DMS53 treated with DMSO at 0.1 percent for 48 hours (cell line): Measurements from ENCODE around the gene MBTPS1.

Experiments used
- DNase-seq: peaks from one replicate; lab custom pipeline; 2025; ENCODE audit not compliant: unreplicated experiment; lab: John Stamatoyannopoulos, UW

MBTPS1 gene

DNA sequence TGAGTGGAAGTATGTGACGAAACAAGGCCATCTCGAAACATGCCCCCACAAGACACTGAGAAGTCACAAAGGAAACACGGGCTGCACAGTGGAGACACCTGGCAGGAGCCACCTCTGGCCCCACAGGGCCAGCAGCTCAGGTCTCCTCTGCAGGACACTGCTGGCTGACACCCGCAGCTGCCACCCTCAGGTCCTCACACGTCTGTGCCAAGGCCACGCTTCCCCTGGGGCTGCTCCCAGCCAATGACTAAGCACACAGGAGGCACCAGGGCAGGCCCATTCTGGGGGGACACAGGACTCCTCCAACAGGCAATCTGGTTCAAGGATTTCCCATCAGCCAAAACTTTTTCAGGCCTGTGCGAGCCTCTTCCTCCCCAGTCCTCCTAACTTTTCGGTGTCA is 36.4 kb downstream of the MBTPS1 start:
- no peak for DNase-seq

- DNase-seq = no peak
Measured at GRCh38 chr16:84079664-84080063, 37.1 kb downstream of the MBTPS1 start.

DNA sequence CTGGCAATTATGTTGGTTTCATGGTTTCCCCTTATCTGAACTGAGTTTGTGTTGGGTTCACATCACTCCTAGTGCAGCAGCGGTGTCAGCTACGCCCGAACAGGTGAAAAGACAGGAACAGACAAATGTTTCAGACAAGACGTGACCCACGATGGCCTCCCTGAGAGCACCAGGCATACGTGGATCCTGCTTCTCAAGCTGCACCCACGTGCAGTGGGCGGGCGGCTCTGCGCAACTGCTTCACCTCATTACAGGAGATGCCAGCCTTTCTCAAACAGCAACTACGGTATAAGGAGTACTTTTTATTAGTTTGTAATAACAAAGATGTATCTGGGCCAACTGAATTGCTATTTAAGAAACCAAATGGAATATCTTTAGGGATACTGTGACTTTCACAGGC is 41.4 kb downstream of the MBTPS1 start:
- no peak for DNase-seq

GRCh38 chr16:84074721-84075120 is 42.0 kb downstream of the MBTPS1 start:
- DNase-seq = no peak

DNA sequence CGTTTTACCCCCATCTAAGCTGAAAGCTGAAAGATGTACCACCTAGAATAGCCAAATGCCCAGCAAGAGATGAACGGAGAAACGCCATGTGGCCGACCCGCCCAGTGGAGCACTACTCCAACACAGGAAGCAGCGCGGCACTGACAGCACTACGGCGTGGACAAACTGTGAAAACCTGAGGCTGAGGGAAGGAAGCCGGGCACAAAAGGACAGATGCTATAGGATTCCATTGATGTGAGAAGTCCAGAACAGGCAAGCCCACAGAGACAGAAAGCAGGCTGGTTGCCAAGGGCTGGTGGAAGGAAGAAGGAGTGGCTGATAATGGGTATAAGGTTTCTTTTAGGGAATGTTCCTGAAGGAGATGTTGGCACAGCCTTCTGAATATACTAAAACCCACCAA is 44.7 kb downstream of the MBTPS1 start:
- no peak for DNase-seq

DNA sequence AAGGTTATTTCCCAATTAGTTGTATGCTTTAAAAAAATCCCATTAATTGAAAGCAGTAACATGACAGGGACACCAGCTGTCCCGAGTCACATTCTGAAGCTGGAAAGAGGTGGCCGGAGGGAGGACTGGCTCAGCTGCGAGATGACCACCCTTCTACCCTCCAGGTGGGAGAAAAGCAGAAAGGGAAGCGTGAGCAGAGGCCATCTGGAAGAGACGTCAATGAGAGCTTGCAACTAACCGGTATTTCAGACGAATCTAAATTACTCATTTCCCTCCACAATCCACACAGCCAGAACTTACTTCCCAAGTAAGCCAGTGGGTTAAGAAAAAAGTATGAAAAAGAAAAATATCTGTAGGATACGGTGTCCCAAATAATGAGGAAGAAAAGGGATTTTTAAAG is 45.6 kb downstream of the MBTPS1 start:
- no peak for DNase-seq

GRCh38 chr16:84069540-84069939 is 47.2 kb downstream of the MBTPS1 start:
- no peak for DNase-seq

GRCh38 chr16:84068783-84069462 is 47.8 kb downstream of the MBTPS1 start:
- no peak for DNase-seq

DNA sequence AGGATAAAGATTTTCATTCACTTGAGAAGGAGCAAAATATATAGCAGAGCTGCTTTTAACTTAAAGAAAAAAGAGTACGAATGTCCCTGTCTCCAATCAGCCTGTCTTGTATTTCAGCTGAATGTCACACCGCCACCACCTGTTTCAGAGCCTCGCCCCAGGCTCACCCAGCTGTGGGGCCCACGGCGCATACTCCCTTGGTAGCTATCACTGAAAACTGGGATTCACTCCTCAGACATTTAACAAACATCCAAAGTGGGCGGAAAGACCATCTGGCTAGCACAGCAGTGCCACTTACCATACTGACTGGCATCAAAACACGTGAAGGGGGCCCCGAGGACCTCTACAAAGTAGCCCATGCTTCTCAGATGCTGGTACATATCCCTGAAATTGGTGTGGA is 48.7 kb downstream of the MBTPS1 start:
- DNase-seq = no peak

DNA sequence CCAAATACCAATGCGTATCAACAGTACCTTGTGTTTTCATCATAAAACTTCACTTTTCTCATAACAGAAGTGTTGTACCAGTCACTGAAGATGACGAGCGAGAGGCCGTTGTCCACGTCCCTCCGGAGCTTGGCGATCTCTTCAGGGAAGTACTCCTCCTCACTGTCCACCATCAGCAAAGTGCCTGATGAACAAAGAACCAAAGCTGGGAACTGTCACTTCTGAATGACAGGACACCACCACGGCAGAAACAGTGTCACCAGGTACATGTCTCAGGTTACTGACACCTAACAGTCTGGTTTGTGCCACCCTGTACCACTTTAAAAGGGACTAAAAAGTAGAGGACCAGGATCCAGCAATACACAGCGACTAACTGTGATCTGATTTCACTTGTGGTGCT is 49.1 kb downstream of the MBTPS1 start:
- no peak for DNase-seq

GRCh38 chr16:84065536-84066132 is 51.1 kb downstream of the MBTPS1 start:
- DNase-seq = peak; percentile 9

GRCh38 chr16:84063980-84064379 is 52.8 kb downstream of the MBTPS1 start:
- DNase-seq = no peak

DNA sequence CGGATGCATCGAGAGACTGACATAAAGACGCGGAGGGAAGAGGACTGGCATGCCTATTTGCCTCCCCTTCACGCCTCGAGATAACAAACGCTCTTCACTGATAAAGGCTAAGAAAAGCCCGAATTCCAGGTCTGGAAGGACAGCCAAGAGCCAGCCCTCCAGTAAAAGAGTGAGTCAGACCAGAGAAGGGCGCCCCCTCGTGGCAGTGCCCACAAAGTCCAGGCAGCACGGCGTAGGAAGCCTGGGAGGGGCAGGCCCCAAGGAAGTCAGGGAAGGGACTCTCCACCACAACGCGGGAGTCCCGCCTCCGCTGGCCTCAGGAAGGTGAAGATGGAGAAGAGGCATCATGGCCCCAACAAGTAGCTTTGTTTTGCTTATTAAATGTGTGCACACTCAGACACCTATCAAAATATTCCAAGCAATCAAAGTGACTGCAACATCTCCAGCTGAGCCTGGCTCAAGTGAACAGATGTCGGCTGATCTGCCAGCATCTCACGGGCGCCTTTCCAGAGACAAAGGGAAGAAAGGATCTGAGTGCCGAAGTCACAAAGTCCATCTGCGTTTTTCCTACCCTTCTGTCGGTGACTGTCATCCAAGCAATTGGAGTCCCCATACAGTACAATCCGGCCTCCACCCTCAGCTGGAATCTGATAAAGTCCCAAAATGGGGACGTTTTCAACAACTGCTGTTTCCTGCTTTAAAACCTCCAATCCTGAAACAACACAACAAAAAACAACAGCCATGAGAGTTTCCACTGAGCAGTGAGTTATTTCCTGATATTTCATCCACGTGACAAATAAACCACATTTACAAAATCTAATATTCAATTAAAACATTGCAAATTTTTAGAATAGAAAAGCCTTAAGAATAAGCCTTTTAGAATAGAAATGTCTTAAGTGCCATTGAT is 53.8 kb downstream of the MBTPS1 start:
- DNase-seq = peak; percentile 50

GRCh38 chr16:84061236-84061819 is 55.4 kb downstream of the MBTPS1 start:
- no peak for DNase-seq

DNA sequence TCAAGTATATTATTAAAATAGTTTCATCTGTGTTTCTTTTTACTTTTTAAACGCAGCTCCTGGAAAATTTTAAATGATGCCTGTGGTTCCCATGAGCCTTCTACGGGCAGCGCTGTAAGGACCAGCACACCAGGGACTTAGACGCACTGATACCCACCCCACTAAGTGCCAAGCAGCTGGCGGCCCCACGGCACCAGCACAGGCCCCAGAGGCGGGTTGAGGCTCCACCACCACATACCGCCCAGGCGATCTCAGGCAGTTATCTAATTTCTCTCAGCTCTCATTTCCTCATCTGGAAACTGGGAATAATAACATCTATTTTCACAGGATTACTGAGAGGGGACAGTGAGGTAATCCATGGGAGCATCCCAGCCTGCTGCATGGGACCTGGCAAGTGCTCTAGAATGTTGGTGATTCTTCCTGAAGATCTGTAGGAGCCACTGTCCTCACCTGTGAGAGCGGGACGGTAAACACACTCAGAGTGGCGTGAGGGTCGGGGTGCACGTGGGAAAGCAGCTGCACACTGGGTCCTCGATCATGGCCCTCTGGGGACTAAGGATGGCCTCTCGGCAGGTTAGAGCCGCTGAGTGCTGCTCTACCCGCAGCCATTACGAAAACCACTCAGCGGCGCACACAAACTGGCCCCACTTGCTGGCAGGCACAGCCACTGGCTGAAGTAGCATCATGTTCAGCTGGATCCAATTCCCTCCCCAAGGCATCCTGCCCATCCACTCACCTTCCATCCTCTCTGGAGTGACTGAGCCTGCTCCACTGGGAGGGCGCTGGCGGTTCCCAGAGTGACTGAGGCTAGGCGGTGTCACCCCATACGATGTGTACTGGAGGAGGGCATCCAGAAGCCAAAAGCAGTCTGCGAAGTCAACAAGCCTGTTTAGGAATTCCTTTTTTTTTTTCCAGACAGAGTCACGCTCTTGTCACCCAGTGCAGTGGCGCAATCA is 56.5 kb downstream of the MBTPS1 start:
- DNase-seq = no peak

DNA sequence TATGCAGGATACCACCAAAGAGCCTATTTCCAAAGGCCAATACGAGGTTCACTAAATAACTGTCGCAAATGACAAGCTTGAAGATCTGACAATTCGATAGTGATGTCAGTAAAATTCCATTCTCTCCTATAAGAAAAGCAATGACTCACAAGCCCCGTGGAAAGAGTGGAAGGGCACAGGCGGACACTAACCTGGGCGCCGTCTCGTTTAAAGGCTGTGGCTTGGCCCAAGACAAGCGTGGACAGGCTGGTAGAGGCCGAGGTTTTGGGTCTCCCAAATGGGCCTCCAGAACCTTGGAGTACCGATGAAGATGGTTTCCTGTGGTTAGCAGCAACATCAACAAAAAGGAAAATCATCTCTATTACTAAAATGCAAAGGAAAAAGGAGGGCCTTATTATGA is 57.6 kb downstream of the MBTPS1 start:
- DNase-seq = no peak

GRCh38 chr16:84058664-84059063 is 58.1 kb downstream of the MBTPS1 start:
- no peak for DNase-seq

DNA sequence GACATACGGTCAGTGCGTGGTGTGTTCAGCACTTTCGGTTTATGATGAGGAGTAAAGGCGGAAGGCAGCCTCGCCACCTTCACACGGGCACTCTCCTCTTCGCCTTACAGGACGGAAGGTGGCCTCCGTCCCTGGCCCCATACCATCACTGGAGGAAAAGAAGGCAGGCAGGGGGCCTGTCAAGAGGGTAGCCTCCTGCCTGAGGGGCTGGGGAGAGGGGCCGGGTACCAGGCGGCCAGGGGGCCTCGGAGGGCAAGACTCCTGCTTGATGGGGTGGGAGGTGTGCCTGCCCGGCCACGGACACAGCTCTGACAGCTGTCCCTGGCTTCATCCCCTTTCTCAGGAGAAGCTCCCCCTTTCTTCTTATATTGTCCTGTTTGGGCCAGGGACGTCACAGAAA is 58.5 kb downstream of the MBTPS1 start:
- no peak for DNase-seq

GRCh38 chr16:84056933-84057332 is 59.8 kb downstream of the MBTPS1 start:
- DNase-seq = no peak

DNA sequence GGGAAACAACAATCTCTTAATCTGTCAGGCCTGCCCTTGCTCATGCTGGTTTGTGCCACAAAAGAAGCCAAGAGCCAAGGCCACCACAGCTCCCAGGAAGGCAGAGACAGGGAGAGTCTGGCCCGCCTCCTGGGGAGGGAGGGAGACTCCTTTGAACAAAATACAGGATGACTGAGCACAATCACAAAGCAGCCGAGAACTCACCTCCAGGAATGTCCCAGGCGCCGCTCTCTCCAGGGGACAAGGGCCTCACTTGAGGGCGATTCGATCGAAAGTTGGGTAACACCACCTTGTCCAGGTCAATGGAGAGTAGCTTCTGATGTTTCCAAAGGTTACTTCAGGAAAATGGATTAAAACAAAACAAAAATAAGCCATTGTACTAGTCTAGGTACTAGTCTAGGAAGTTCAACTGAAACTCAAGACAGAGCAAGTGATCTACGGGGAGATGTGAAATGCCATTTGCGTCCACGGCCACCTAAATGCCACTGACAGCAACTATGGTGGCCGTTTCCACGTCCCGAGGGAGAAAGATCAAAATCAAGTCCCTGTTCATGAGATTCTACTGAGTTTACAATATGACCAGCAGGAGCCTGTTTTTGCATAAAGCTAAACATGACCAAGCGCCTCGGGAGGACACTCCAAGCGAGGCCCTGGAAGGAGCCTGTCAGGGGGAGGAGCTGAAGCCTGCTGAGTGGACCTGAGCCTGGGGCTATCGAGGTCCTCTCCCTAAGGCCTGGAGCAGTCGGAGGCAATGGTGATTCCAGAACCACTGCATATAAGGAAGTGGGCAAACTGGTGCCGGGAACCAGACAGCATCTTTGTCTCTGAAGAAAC is 60.7 kb downstream of the MBTPS1 start:
- DNase-seq = no peak
